ENCODE results near the gene AFDN.

DNA sequence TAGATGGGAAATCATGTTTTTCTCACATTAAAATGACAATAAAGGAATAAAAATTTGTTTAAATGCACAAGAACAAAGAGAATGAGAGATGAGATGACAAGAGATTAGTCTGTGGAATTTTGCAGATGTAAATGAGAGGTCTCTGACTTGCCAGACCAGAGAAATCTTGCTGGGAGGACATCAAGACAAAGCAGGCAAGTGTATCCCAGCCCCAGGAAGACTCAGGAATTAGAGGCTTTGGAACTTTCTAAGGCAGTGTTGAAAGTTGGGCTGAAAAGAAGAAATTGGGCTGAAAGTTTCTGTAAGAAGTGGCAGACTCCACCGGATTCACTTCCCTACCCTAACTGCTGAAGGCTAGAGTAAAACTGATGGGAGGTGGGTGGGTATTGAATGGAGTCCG lies 54.6 kb downstream of the AFDN start:
- no peak for TF ChIP-seq CTCF (IDR thresholded peaks at IDR 0.05)
- TF ChIP-seq POLR2A (IDR thresholded peaks at IDR 0.05), result no peak

Data from thyroid gland (tissue), 4 donors.